Smooth muscle cell (in vitro differentiated cells): Measurements from ENCODE around the gene B4GALT1. TPM values are rescaled to one million over a fixed set of nuclear protein-coding genes. Genes with fewer than 3 reads are reported as not detected.

Experiments
- DNase-seq: peaks from one replicate; lab custom pipeline; 2025; ENCODE audit not compliant: unreplicated experiment; lab: John Stamatoyannopoulos, UW
- H2AFZ ChIP-seq: fragments of 200-600 bp; sonication (generic); 2 replicates; pipeline ENCODE4 v1.6.0; 2016; ENCODE audit warnings: antibody characterized with exemption, low read depth, mild to moderate bottlenecking
- H3F3A ChIP-seq: fragments of 200-600 bp; sonication (generic); 2 replicates; pipeline ENCODE4 v1.6.0; 2017; ENCODE audit warnings: antibody characterized with exemption, low read depth
- H3K27ac ChIP-seq: fragments of 200-600 bp; sonication (generic); 2 replicates; pipeline ENCODE4 v1.5.1; 2016; ENCODE audit warnings: low read depth, mild to moderate bottlenecking
- H3K27me3 ChIP-seq: fragments of 200-600 bp; sonication (generic); 2 replicates; pipeline ENCODE4 v1.6.1; 2016; ENCODE audit warnings: low read depth, mild to moderate bottlenecking
- H3K36me3 ChIP-seq: fragments of 200-600 bp; sonication (generic); 2 replicates; pipeline ENCODE4 v1.5.1; 2016; ENCODE audit warnings: low read depth
- H3K4me1 ChIP-seq: fragments of 200-600 bp; sonication (generic); 2 replicates; pipeline ENCODE4 v1.5.1; 2016; ENCODE audit warnings: low read depth
- H3K4me2 ChIP-seq: fragments of 200-600 bp; sonication (generic); 2 replicates; pipeline ENCODE4 v1.6.0; 2016; ENCODE audit warnings: mild to moderate bottlenecking
- H3K4me3 ChIP-seq: fragments of 200-600 bp; sonication (generic); 2 replicates; pipeline ENCODE4 v1.5.1; 2016; ENCODE audit warnings: mild to moderate bottlenecking
- H3K79me2 ChIP-seq: fragments of 200-600 bp; sonication (generic); 2 replicates; pipeline ENCODE4 v1.6.0; 2016; ENCODE audit warnings: low read depth, mild to moderate bottlenecking
- H3K9ac ChIP-seq: fragments of 200-600 bp; sonication (generic); 2 replicates; pipeline ENCODE4 v1.6.0; 2016; ENCODE audit warnings: low read depth
- H3K9me3 ChIP-seq: fragments of 200-600 bp; sonication (generic); replicated peaks from 2 replicates; pipeline ENCODE4 v1.5.1; 2016; ENCODE audit warnings: low read depth
- H4K20me1 ChIP-seq: fragments of 200-600 bp; sonication (generic); 2 replicates; pipeline ENCODE4 v1.6.0; 2016; ENCODE audit warnings: low read depth
- CTCF ChIP-seq: fragments of 200-600 bp; sonication (generic); IDR thresholded peaks from 2 replicates; pipeline ENCODE4 v1.5.1; 2017; ENCODE audit warnings: borderline replicate concordance, mild to moderate bottlenecking, antibody characterized with exemption; ENCODE audit not compliant: insufficient read depth, poor library complexity, severe bottlenecking
- WGBS: methylation state at CpG from one replicate; pipeline ENCODE4 v1.1.7; 2016; ENCODE audit warnings: low lambda C conversion rate; 5-methylcytosine and 5-hydroxymethylcytosine counted together
- polyA plus RNA-seq: library from polyadenylated mRNA; unstranded; fragments of >200 nt; fragmentation: Nextera tagmentation; extraction: Ambion mirVana; gene quantifications from 2 replicates; pipeline ENCODE4 v1.2.1, GENCODE V29; 2016
- total RNA-seq: library from RNA; depleted of rRNA; stranded (reverse); fragments of >200 nt; gene quantifications from 2 replicates; pipeline ENCODE4 v1.2.3, GENCODE V29; 2014

The B4GALT1 gene
- total and polyA plus RNA-seq, 2 experiments from 2014 or later = 49.2 to 56.3 TPM

- Histone ChIP-seq H3K9ac (no peak overlapping the region), H3K4me2 (no peak overlapping the region), H3K27me3 (no peaks in the 10 kb centered on the region), H3F3A (peaks cover under 1% of the 10 kb centered on the region), H3K79me2 (no peaks in the 10 kb centered on the region), H3K4me1 (no peaks in the 10 kb centered on the region), H2AFZ (peak overlapping the region; percentile 24), H3K4me3 (no peak overlapping the region), H4K20me1 (no peaks in the 10 kb centered on the region), H3K9me3 (no peaks in the 10 kb centered on the region), H3K27ac (no peak overlapping the region), H3K36me3 (no peaks in the 10 kb centered on the region)
- TF ChIP-seq CTCF = no peak
- 85% methylated on average over 6 of the region's 6 CpGs for WGBS
- no peak for DNase-seq
Observed at GRCh38 chr9:33198165-33198564, 31.0 kb upstream of the B4GALT1 start.

- no peak overlapping the region for H3K4me2 ChIP-seq
- peak overlapping the region; percentile 8 for H2AFZ ChIP-seq
- TF ChIP-seq CTCF = no peak
- H3K4me1 ChIP-seq = peaks cover 4% of the 10 kb centered on the region
- H3K9me3 ChIP-seq = no peaks in the 10 kb centered on the region
- no peaks in the 10 kb centered on the region for H4K20me1 ChIP-seq
- H3K27me3 ChIP-seq = no peaks in the 10 kb centered on the region
- WGBS = 82% methylated on average over 6 of the region's 6 CpGs
- no peak for DNase-seq
- H3K4me3 ChIP-seq = no peak overlapping the region
- H3F3A ChIP-seq = peaks cover 7% of the 10 kb centered on the region
- H3K79me2 ChIP-seq = no peaks in the 10 kb centered on the region
- H3K9ac ChIP-seq = no peak overlapping the region
- H3K27ac ChIP-seq = no peak overlapping the region
- no peaks in the 10 kb centered on the region for H3K36me3 ChIP-seq
Observed at GRCh38 chr9:33197279-33198152, 30.4 kb upstream of the B4GALT1 start.

- H3K4me3 ChIP-seq = no peak overlapping the region
- H3K9me3 ChIP-seq = no peaks in the 10 kb centered on the region
- peaks cover 5% of the 10 kb centered on the region for H3K4me1 ChIP-seq
- DNase-seq = no peak
- peak overlapping the region; percentile 8 for H2AFZ ChIP-seq
- H3K79me2 ChIP-seq = no peaks in the 10 kb centered on the region
- no peaks in the 10 kb centered on the region for H3K36me3 ChIP-seq
- no peak overlapping the region for H3K4me2 ChIP-seq
- H3K27me3 ChIP-seq = no peaks in the 10 kb centered on the region
- H3K27ac ChIP-seq = no peak overlapping the region
- TF ChIP-seq CTCF = no peak
- no peak overlapping the region for H3K9ac ChIP-seq
- H3F3A ChIP-seq = peaks cover 9% of the 10 kb centered on the region
- WGBS = 100% methylated on average over 1 of the region's 1 CpG
- H4K20me1 ChIP-seq = no peaks in the 10 kb centered on the region
Observed at GRCh38 chr9:33196736-33197135, 29.6 kb upstream of the B4GALT1 start.

- no peak for TF ChIP-seq CTCF
- Histone ChIP-seq H4K20me1 (no peaks in the 10 kb centered on the region), H3K9me3 (no peaks in the 10 kb centered on the region), H3K4me3 (no peak overlapping the region), H3K27me3 (no peaks in the 10 kb centered on the region), H2AFZ (no peak overlapping the region), H3K36me3 (no peaks in the 10 kb centered on the region), H3F3A (peaks cover 9% of the 10 kb centered on the region), H3K27ac (peak overlapping the region; percentile 49), H3K9ac (no peak overlapping the region), H3K79me2 (no peaks in the 10 kb centered on the region), H3K4me1 (peaks cover 5% of the 10 kb centered on the region), H3K4me2 (no peak overlapping the region)
- WGBS = 39% methylated on average over 3 of the region's 3 CpGs
- no peak for DNase-seq
Observed at GRCh38 chr9:33193818-33194217, 26.7 kb upstream of the B4GALT1 start.
